ENCODE measurements around the gene ARGLU1.

GRCh38 chr13:106496072-106496997 is 71.6 kb downstream of the ARGLU1 start:
- TF ChIP-seq CTCF (IDR thresholded peaks at IDR 0.05): no peak
- no peak for TF ChIP-seq POLR2A (IDR thresholded peaks at IDR 0.05)
- TF ChIP-seq POLR2AphosphoS5 (IDR thresholded peaks at IDR 0.05): peak in 1 of 3 donors; percentile 30

Data from breast epithelium (tissue), 3 donors.